Measurements from ENCODE around the gene PRLR.

The PRLR gene

GRCh38 chr5:35153375-35153932 is 76.8 kb downstream of the PRLR start:
- Histone ChIP-seq H3K36me3 (ENCODE audit: control insufficient read depth, low read length) (no peaks in the 10 kb centered on the region), H3K4me3 (ENCODE audit: low read length) (no peak overlapping the region), H4K20me1 (ENCODE audit: control insufficient read depth, insufficient read depth, low read depth, low read length) (no peaks in the 10 kb centered on the region), H3K9me3 (ENCODE audit: control insufficient read depth, insufficient read depth, low read length) (no peaks in the 10 kb centered on the region), H3K9me2 (replicated peaks; ENCODE audit: control insufficient read depth, low read length) (no peaks in the 10 kb centered on the region), H3K4me2 (ENCODE audit: low read length) (no peak overlapping the region), H3K27me3 (ENCODE audit: control insufficient read depth, low read length) (no peaks in the 10 kb centered on the region), H3K27ac (ENCODE audit: low read depth, low read length) (no peak overlapping the region), H3K4me1 (ENCODE audit: control insufficient read depth, low read length) (no peaks in the 10 kb centered on the region), H3K79me2 (ENCODE audit: control insufficient read depth, low read length) (no peaks in the 10 kb centered on the region), H3F3A (ENCODE audit: control insufficient read depth, insufficient read depth) (no peaks in the 10 kb centered on the region)
- TF ChIP-seq CTCF (IDR thresholded peaks at IDR 0.05; ENCODE audit: low read depth, low read length, poor library complexity, severe bottlenecking) (no peak), EZH2phosphoT487 (IDR thresholded peaks at IDR 0.05; ENCODE audit: borderline replicate concordance, low read length) (no peak)

- Histone ChIP-seq H3K4me2 (ENCODE audit: low read length) (no peak overlapping the region), H3K36me3 (ENCODE audit: control insufficient read depth, low read length) (no peaks in the 10 kb centered on the region), H3K27ac (ENCODE audit: low read depth, low read length) (no peak overlapping the region), H3F3A (ENCODE audit: control insufficient read depth, insufficient read depth) (no peaks in the 10 kb centered on the region), H3K4me1 (ENCODE audit: control insufficient read depth, low read length) (no peaks in the 10 kb centered on the region), H3K9me3 (ENCODE audit: control insufficient read depth, insufficient read depth, low read length) (no peaks in the 10 kb centered on the region), H4K20me1 (ENCODE audit: control insufficient read depth, insufficient read depth, low read depth, low read length) (no peaks in the 10 kb centered on the region), H3K4me3 (ENCODE audit: low read length) (no peak overlapping the region), H3K79me2 (ENCODE audit: control insufficient read depth, low read length) (no peaks in the 10 kb centered on the region), H3K9me2 (replicated peaks; ENCODE audit: control insufficient read depth, low read length) (no peaks in the 10 kb centered on the region), H3K27me3 (ENCODE audit: control insufficient read depth, low read length) (no peaks in the 10 kb centered on the region)
- no peak for TF ChIP-seq EZH2phosphoT487 (IDR thresholded peaks at IDR 0.05; ENCODE audit: borderline replicate concordance, low read length)
- TF ChIP-seq CTCF (IDR thresholded peaks at IDR 0.05; ENCODE audit: low read depth, low read length, poor library complexity, severe bottlenecking) = no peak
Measured at GRCh38 chr5:35152733-35153132, 77.6 kb downstream of the PRLR start.

GRCh38 chr5:35151146-35151920 is 79.0 kb downstream of the PRLR start:
- H3K4me1 ChIP-seq (ENCODE audit: control insufficient read depth, low read length) = no peaks in the 10 kb centered on the region
- H3K36me3 ChIP-seq (ENCODE audit: control insufficient read depth, low read length) = no peaks in the 10 kb centered on the region
- no peaks in the 10 kb centered on the region for H3K79me2 ChIP-seq (ENCODE audit: control insufficient read depth, low read length)
- H3K9me2 ChIP-seq (replicated peaks; ENCODE audit: control insufficient read depth, low read length) = no peaks in the 10 kb centered on the region
- no peaks in the 10 kb centered on the region for H3F3A ChIP-seq (ENCODE audit: control insufficient read depth, insufficient read depth)
- H3K9me3 ChIP-seq (ENCODE audit: control insufficient read depth, insufficient read depth, low read length) = no peaks in the 10 kb centered on the region
- H3K4me3 ChIP-seq (ENCODE audit: low read length) = no peak overlapping the region
- H3K27ac ChIP-seq (ENCODE audit: low read depth, low read length) = no peak overlapping the region
- TF ChIP-seq CTCF (IDR thresholded peaks at IDR 0.05; ENCODE audit: low read depth, low read length, poor library complexity, severe bottlenecking) = no peak
- no peak for TF ChIP-seq EZH2phosphoT487 (IDR thresholded peaks at IDR 0.05; ENCODE audit: borderline replicate concordance, low read length)
- H3K27me3 ChIP-seq (ENCODE audit: control insufficient read depth, low read length) = no peaks in the 10 kb centered on the region
- H3K4me2 ChIP-seq (ENCODE audit: low read length) = no peak overlapping the region
- H4K20me1 ChIP-seq (ENCODE audit: control insufficient read depth, insufficient read depth, low read depth, low read length) = no peaks in the 10 kb centered on the region

All from DOHH2 (cell line).